NCI-H1105 (cell line): ENCODE data around the gene CRYGC.
A peak's percentile ranks its signal among the peaks of the same experiment; 100 is the strongest.
"Not testable (repeated sequence)": the region's sequence is repeated elsewhere in the genome, so short reads cannot be mapped to it uniquely, and the experiment has no call there.

Source experiments
- DNase-seq: peaks from one replicate; lab custom pipeline; 2025; lab: John Stamatoyannopoulos, UW

CRYGC gene

DNA sequence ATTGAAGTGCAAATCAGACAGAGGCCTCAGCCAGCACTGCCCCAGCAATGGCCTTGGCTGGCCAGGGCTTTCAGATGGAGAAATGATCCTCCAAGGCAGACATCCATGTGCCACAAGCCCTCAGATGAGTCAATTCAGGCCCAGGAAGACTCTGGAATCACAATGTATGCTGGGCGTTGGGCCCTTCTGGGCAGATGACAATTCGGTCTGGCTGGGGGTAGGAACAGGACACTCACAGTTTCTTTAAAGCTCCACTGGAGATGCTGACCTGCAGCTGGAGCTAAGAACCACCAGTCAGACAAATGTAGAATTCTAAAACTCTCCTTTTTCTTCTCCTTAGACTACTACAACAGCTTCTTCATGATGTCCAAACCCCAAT lies 7.1 kb upstream of the CRYGC start:
- no peak for DNase-seq

DNA sequence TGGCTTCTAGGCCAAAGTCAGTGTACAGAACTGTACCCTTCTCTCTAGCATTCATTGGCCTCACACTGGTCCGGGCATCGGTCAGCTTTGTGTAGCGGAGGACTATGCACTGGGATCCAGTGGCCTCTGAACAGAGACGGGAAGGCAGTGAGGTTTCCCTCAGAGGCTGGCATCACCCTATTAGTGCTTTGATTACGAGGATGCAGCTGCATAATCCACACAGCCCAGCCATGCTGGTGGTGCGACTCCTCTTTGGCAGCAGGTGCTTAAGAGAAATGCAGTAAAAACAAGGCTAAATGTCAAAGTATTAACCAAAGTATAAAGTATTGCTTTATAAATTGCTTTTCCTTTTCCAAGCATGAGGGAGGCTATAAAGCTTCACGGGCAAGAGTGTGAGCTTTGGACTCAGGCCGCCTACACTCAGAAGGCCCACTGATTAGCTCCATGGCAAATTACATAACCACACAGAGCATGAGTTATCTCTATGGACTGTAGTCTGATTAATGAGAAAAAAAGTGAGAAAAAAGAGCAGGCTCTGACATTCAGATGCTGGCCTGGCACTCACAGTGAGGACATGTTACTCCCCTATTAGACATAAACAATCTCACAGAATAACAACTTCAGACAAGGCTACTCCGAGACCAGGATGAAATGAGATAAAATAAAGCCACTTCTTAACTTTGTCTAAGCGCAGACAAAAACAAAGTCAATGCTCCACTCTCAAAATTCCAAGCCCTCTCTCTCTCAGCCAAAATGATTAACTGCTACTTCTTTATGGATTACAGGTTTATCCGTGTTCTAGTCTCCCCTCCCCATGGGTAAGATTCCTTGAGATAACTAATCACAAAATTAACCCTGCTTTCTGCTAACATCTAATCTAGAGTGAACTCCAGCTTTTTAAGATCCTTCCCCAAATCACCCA lies 6.4 kb upstream of the CRYGC start:
- no peak for DNase-seq

DNA sequence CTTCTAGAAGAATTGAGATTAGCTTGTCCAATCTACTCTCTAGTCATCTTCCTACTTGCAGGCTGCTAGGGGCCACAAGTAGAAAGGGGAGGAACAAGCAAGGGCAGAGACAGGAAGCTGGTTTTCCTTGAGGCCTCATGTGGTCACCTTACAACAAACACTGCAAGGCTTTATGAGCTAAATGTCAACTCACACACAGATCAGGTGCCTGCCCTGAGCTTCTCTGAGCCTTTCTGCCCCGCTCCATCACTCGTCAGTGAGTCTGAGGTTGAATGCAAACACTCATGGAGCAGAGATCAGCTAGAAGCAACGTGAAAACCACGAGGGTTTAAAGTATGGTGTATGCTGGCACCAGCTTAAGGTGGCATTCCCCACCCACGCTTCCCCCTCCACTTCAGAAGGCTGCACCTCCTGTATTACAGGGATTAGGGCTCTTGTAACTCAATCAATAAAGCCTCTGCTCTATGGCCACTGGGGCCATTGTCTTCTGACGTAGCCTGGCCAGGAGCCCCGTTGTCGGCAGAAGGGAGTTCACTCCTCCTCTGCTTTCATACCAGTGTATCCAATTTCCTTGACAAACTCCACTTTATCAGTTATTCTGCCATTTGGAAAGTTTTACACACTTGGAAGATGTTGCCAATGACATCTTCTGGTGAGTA lies 5.4 kb upstream of the CRYGC start:
- no peak for DNase-seq

DNA sequence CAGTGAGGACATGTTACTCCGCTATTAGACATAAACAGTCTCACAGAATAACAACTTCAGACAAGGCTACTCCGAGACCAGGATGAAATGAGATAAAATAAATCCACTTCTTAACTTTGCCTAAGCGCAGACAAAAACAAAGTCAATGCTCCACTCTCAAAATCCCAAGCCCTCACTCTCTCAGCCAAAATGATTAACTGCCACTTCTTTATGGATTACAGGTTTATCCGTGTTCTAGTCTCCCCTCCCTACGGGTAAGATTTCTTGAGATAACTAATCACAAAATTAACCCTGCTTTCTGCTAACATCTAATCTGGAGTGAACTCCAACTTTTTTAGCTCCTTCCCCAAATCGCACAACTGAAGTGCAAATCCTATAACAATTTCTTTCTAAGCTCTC lies 1.1 kb upstream of the CRYGC start:
- no peak for DNase-seq

DNA sequence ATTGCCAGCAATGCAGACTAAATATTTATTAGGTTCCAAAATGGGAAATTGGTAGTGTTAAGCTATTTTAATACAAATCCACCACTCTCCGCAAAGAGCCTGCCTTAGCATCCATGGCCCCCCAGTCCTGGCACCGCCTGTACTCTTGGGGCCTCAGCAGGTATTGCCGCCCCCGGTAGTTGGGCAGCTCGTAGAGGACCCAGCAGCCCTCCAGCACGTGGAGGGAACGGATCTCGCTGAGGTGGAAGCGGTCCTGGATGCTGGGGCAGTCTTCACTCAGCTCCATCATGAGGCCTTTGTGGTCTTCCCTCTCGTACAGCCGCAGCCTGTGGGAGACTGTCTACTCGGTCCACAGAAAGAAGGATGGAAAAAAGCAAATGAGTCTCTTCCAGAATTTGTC lies 1.5 kb downstream of the CRYGC start:
- DNase-seq, result no peak

DNA sequence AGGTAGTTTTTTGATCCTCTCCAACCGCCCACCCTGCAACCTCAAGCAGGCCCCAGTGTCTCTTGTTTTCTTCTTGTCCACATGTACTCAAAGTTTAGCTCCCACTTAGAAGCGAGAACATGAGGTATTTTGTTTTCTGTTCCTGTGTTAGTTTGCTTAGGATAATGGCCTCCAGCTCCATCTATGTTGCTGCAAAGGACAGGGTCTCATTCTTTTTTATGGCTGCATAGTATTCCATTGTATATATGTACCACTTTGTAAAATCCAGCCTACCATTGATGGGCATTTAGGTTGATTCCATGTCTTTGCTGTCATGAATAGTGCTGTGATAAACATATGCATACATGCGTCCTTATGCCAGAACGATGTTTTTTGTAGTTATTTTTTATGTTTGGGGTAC lies 2.5 kb downstream of the CRYGC start:
- no peak for DNase-seq

DNA sequence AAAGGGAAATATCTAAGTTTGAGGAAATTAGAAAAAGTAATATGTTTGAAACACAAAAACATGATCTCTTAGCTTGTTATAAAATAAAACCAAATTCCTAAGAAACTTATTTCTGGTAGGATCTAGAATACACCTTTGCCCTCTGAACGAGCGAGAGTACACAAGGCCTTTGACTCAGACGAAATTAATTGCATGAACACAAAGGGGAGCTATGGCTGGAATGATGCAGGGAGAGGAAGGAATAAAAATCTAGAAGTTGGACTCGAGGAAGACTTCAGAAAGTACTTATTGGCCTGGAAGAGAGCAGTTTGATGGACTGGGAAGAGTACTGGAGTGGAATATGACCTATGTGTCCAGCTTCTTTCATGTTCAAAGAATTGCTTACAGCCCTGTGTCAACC lies 4.4 kb downstream of the CRYGC start:
- DNase-seq, result no peak

DNA sequence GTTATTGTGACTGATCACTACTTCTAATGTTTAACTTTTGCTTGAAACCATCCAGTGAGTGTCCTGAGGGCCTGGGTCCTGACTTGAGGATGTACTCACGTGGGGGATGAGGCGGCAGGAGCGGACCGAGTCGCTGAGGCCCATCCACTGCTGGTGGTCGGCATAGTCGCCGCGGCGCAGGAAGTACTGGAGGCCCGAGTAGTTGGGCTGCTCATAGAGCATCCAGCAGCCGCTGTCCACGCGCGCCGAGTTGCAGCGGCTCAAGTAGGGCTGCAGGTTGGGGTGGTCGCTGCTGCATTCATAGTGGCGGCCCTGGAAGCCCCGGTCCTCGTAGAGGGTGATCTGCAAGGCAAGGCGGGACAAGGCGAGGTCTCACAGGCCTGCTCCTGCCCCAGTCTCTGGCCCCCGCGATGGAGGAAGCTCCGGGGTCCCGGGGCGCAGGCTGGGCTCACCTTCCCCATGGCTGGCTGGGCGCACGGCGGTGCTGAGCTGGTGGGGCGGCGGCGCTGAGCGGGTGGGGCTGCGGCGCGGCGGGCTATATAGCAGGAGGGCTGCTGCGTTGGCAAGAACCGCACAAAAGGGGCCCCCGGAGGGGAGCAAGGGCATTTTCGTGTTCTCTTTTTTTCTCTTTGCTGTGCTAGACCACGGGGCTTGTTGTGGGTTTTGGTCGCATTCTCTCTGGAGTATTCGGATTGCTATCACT lies 5.5 kb downstream of the CRYGC start, which contains the start of gene CRYGD:
CRYGD (minus strand) TSS at position 512 of the 703 bp plus-strand sequence; CDS start at position 461, 51 bp downstream.
- DNase-seq, result not testable (repeated sequence)

DNA sequence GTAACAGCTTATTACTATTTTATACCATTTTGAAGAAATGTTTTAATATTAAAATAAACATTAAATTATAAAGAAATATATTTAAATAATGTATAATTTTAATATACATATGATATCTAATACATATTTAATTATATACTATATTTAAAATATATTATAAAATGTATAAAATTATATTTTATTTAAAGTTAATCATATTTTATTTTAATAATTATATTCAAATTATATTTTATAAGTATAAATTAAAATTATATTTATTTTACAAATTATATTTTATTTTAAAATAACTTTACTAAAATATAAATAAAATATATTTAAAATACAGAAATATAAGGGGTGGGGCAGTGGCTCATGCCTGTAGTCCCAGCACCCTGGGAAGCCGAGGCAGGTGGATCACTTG lies 7.4 kb downstream of the CRYGC start:
- DNase-seq, result no peak

DNA sequence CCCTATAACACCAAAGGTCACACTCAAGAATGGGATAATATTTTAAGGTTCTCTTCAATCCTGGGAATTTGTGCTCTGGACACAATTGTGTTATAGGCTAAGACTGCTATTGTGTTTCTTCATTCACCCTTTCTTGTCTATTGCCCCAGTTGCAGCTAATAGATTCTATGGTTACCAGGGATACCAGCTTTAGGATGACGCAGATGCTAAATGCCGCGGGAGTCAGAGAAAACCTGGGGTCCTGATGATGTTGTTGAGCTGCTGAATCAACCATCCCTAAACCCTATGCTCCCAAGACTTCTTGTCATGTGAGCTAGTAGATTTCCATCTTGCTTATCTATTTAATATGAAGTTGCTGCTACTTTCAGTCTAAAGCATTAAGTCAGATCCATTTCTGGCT lies 10.7 kb downstream of the CRYGC start:
- DNase-seq, result no peak

DNA sequence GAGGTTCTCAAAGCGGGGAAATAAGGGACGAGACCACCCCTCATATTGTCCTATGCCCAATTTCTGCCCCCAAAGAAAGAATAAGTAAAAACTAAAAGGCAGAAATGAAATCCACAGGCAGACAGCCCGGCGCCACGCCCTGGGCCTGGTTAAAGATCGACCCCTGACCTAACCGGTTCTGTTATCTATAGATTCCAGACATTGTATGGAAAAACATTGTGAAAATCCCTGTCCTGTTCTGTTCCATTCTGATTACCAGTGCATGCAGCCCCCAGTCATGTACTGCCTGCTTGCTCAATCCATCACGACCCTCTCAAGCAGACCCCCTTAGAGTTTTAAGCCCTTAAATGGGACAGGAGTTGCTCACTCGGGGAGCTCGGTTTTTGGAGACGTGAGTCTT lies 12.2 kb downstream of the CRYGC start:
- DNase-seq, result not testable (repeated sequence)

DNA sequence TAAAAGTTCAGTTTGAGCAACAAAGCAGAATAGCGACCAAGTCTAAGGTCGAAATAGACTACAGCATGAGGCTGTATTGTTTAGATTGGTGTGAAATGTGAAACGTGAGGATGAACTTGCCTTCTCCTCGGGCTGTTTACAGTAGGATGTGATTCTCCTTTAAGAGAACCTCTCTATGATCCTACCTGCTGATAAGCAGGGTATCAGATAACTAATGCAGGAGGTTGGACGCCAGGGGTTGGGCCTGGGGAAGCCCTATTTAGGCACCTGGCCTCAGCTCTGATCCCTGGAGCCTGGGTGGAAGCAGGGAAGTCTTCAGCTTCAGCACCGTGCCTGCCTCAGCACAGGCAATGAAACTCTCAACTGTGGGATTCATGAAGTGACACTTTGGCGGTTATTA lies 16.7 kb downstream of the CRYGC start:
- DNase-seq, result peak; percentile 37

DNA sequence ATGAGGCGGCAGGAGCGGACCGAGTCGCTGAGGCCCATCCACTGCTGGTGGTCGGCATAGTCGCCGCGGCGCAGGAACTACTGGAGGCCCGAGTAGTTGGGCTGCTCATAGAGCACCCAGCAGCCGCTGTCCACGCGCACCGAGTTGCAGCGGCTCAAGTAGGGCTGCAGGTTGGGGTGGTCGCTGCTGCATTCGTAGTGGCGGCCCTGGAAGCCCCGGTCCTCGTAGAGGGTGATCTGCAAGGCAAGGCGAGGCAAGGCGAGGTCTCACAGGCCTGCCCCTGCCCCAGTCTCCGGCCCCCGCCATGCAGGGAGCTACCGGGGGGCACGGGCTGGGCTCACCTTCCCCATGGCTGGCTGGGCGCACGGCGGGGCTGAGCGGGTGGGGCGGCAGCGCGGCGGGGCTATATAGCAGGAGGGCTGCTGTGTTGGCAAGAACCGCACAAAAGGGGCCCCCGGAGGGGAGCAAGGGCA lies 17.3 kb downstream of the CRYGC start:
- DNase-seq, result not testable (repeated sequence)

DNA sequence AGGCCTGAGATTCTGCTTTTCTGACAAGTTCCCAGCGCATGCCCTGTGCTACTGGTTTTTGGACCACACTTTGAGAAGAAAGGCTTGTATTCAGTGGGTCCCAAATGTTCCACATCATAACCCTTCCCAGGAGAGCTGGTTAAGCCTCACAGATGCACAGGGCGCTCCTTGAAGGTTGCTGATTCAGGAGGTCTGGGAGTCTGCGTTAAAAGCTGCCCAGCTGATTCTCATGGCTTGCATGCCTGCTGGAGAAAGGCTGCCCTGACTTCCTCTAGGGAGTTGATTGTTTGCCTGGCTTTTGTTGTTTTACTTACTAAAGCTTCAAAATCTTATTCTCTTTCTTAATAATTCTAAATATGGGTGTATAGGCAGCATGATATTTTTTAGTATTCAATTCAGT lies 26.0 kb downstream of the CRYGC start:
- DNase-seq, result no peak

DNA sequence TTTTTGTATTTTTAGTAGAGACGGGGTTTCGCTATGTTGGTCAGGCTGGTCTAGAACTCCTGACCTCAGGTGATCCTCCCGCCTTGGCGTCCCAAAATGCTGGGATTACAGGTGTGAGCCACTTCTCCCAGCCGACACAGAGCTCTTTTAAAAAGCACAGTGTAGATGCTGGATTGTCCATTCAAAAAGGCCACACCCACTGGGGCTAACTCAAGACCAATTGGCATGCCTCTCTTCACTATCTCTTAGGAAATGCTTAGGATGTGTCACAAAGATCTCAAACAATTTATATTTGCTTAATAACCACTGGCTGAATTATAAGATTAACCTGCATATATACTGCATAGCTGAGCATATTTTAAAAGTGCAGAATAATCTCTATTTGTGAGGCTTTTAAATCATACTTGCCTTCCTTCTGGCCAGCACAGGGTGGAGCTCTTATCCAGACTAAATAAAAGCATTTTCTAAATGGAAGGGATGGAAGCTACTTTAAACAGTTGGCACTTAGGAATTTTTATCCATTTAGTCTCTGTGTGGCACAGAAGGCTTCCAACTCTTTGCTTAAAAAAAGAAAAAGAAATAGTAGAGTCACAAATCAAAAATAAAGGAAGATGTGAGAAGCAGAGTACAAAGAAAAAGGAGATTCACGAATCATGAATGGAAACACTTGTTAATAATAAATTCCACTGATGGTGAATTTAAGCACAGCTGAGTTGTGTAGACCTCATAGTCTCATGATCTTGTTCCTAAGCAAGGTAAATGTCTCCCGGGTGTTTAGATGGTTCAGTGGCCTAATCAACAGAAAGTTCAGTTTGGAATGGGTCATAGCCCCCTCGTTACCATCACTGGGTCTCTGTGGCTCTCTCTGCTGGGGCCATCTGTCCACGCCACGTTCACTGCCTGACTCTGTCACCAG lies 27.7 kb downstream of the CRYGC start:
- no peak for DNase-seq

DNA sequence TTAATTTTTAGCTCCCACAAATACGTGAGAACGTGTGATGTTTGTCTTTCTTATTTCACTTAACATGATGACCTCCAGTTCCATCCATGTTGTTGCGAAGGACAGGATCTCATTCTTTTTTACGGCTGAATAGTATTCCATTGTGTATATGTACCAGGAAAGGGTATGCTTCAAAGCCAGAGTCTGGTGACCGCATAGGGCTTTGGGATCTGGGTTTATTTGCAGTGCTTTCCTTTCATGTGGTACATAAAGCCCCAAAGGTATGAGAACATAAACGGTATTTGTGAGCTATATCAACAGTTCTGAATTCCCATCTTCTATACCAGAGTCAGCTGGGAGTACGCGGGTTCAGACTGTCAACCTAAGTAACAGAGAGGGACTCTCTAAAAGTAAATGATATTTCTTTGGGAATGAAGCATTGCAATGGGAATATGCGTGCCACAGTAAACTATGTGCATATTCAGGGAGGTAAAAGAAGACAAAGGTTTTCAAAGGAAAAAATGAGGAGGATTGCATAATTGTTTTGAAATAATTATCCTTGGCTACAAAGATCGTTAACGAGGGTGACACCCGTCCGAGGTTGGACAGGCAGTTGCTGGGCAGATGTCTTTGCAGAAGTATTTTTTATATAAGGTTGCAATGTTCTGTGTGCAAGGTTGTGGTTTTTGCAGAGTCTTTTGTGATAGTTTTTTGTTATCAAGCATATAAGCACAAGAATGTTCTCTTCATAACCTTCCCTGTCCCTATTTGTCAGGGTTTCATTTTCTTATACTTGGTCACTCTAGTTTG lies 29.8 kb downstream of the CRYGC start:
- DNase-seq, result no peak

DNA sequence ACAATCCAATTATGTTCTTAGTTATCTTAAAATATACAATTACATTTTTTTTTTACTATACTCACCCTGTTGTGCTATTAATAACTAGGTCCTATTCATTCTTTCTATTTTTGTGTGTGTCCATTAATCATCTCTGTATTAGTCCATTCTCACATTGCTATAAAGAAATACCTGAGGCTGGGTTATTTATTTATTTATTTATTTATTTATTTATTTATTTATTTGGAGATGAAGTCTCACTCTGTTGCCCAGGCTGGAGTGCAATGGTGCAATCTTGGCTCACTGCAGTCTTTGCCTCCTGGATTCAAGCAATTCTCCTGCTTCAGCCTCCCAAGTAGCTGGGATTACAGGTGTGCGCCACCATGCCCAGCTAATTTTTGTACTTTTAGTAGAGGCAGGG lies 30.9 kb downstream of the CRYGC start:
- DNase-seq, result not testable (repeated sequence)

DNA sequence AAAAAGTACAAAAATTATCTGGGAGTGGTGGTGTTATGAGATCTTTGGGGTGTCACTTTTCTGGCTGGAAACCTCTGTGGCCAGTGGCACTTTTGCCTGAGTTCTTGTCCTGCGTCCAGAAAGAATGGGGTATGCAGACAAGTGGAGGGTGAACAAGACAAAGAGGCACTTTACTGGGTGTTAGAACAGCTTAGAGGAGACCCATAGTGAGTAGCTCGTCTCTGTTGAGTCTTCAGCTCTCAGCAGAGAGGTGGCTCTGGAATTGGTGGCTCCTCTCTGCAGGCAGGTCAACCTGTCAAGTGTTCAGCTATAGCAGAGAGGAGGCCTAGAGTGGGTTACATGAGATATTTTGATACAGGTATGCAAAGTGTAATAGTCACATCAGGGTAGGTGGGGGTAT lies 31.4 kb downstream of the CRYGC start:
- DNase-seq, result no peak

DNA sequence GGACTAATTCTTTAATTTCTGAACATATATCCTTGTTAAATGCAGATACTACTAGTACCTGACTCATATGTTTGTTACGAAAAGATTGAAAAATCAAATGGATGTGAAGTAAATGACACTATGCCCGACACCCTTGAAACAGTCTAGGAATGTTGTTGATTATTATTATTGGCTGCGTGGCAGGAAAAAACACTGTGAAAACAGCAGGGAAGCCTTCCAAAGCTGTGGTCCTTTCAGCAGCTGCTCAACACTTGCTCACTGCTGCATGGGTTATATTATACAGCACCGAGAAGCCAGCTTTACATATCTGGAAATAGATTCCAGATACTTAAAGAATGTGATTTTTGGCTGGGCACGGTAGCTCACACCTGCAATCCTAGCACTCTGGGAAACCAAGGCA lies 31.8 kb downstream of the CRYGC start:
- no peak for DNase-seq

DNA sequence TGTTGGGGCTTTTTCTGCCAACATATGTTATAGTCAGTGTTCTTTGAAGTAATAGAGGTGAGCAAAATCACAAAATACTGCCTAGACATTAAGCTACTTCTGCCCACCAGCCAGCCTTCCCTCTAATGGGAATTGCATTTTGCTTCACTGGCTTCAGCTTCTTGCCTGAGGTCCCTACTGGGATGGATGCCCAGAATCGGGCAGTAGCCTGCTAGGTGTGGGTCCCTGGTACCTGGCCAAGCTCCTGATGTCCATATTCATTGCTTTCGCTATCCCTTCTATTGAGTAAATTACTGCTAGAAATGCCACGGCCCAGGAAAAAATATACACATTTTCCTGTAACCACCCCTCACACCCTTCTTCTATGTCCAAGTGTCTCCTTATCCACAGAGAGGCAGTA lies 32.3 kb downstream of the CRYGC start:
- DNase-seq, result no peak

DNA sequence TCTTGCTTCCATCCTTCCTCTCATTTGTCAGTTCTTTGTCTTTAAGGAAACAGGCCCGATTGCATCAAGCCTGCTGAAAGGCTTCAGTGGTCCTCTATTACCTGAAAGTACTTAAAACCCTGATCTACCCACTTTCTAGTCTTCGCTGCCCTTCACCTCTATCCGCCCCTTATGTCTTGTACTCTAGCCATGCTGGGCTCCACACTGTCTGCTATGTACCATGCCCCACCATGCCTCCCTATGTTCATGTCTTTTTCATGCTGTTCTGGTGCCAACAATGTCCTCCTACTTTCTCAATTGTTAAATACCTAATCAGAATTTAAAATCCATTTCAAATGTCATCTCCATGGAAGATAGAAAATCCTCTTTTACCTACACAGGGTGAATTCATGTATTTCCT lies 33.5 kb downstream of the CRYGC start:
- DNase-seq, result no peak
